ENCODE measurements around the gene CABLES2. TPM values are rescaled to one million over a fixed set of nuclear protein-coding genes. Genes with fewer than 3 reads are reported as not detected.

Gene CABLES2
- total RNA-seq, 6 experiments from 2014 or later, result 1.4 to 2.9 (median 2.5) TPM

- no peaks in the 10 kb centered on the region for H3K36me3 ChIP-seq
- no peaks in the 10 kb centered on the region for H3K9me3 ChIP-seq
- ATAC-seq (no peak), DNase-seq (no peak)
- 94% methylated on average over 3 of the region's 29 CpGs for WGBS (ENCODE audit: insufficient coverage, low coverage, low lambda C conversion rate, missing lambda C conversion rate)
- H3K27ac ChIP-seq, result no peak overlapping the region
- peaks cover 0 to 60% (median 25%) of the 10 kb centered on the region in 4 donors for H3K4me1 ChIP-seq
- intact Hi-C loops (cut with DNase I), result no loop called here
- TF ChIP-seq CTCF (IDR thresholded peaks at IDR 0.05), result no peak
- no peak for TF ChIP-seq POLR2A (IDR thresholded peaks at IDR 0.05)
- H3K4me3 ChIP-seq, result no peak overlapping the region
- H3K27me3 ChIP-seq, result no peaks in the 10 kb centered on the region
These were observed 34.8 kb downstream of the CABLES2 start for GRCh38 chr20:62372042-62372993.

GRCh38 chr20:62371588-62372041 is 35.5 kb downstream of the CABLES2 start:
- ATAC-seq (no peak), DNase-seq (no peak)
- H3K27ac ChIP-seq, result peak overlapping the region in 1 of 3 donors; percentile 85
- intact Hi-C loops (cut with DNase I), result no loop called here
- TF ChIP-seq CTCF (IDR thresholded peaks at IDR 0.05), result no peak
- TF ChIP-seq POLR2A (IDR thresholded peaks at IDR 0.05), result no peak
- H3K9me3 ChIP-seq, result no peaks in the 10 kb centered on the region
- no peak overlapping the region for H3K4me3 ChIP-seq
- peaks cover 0 to 55% (median 24%) of the 10 kb centered on the region in 4 donors for H3K4me1 ChIP-seq
- no peaks in the 10 kb centered on the region for H3K36me3 ChIP-seq
- H3K27me3 ChIP-seq, result no peaks in the 10 kb centered on the region
- WGBS (ENCODE audit: insufficient coverage, low coverage, low lambda C conversion rate, missing lambda C conversion rate), result no CpG with 5 or more reads among the region's 8 CpGs

GRCh38 chr20:62370807-62371587 is 36.1 kb downstream of the CABLES2 start:
- intact Hi-C loops (cut with DNase I), result no loop called here
- H3K27ac ChIP-seq, result peak overlapping the region in 1 of 3 donors; percentile 85

More at GRCh38 chr20:62370807-62371587, 36.1 kb downstream of the CABLES2 start:
- no peaks in the 10 kb centered on the region for H3K9me3 ChIP-seq
- TF ChIP-seq POLR2A (IDR thresholded peaks at IDR 0.05) (no peak), CTCF (IDR thresholded peaks at IDR 0.05) (no peak)
- DNase-seq (peak in 2 of 3 donors; percentile 86 to 90), ATAC-seq (peak in 2 of 4 donors; percentile 57 to 80)
- H3K4me1 ChIP-seq, result peaks cover 0 to 53% (median 24%) of the 10 kb centered on the region in 4 donors
- H3K27me3 ChIP-seq, result no peaks in the 10 kb centered on the region
- H3K4me3 ChIP-seq, result peak overlapping the region in 1 of 3 donors; percentile 11
- 11% methylated on average over 5 of the region's 18 CpGs for WGBS (ENCODE audit: insufficient coverage, low coverage, low lambda C conversion rate, missing lambda C conversion rate)
- no peaks in the 10 kb centered on the region for H3K36me3 ChIP-seq
